Cardiac fibroblast (primary cell): Measurements from ENCODE around the gene AGMAT.

Experiments used
- DNase-seq, 2 donors: peaks; one replicate each; pipeline versions ENCODE4 v3.0.0 to v3.0.0-alpha.2; 2010; ENCODE audit warnings: low read depth in 2 of 2
- H3K4me3 ChIP-seq, 2 donors: replicated peaks in 1 of 2; 1 replicate in 1 of 2; 2 replicates in 1 of 2; pipeline ENCODE4 v1.5.1; 2011; ENCODE audit warnings: low read depth in 2 of 2, low read length in 2 of 2, mild to moderate bottlenecking in 2 of 2, moderate library complexity in 1 of 2
- CTCF ChIP-seq: IDR thresholded peaks from one replicate; pipeline ENCODE4 v1.5.1; 2011; ENCODE audit warnings: low read depth, mild to moderate bottlenecking, low read length, inconsistent platforms

The AGMAT gene

GRCh38 chr1:15625056-15625917, 40.4 kb upstream of the AGMAT start:
- DNase-seq = no peak
- H3K4me3 ChIP-seq = no peak overlapping the region
- TF ChIP-seq CTCF = no peak

GRCh38 chr1:15624133-15624714, 39.4 kb upstream of the AGMAT start:
- TF ChIP-seq CTCF = no peak
- no peak for DNase-seq
- no peak overlapping the region for H3K4me3 ChIP-seq

- no peak for TF ChIP-seq CTCF
- DNase-seq = no peak
- no peak overlapping the region for H3K4me3 ChIP-seq
Observed at GRCh38 chr1:15623435-15623834, 38.6 kb upstream of the AGMAT start.

GRCh38 chr1:15622712-15623373, 38.0 kb upstream of the AGMAT start:
- TF ChIP-seq CTCF = no peak
- no peak for DNase-seq
- H3K4me3 ChIP-seq = no peak overlapping the region

- H3K4me3 ChIP-seq = no peak overlapping the region
- DNase-seq = peak in 1 of 2 donors; percentile 24
- no peak for TF ChIP-seq CTCF
Observed at GRCh38 chr1:15621975-15622374, 37.1 kb upstream of the AGMAT start.

GRCh38 chr1:15620902-15621682, 36.2 kb upstream of the AGMAT start:
- H3K4me3 ChIP-seq = no peak overlapping the region
- no peak for DNase-seq
- no peak for TF ChIP-seq CTCF
